Stimulated activated naive B cell treated with anti-CD40 and anti-IgM and Interleukin-4, amounts not matched to agents 10 μg/mL and 1 μg/mL and 100 μg/mL, for 72 hours (primary cell): ENCODE data around the gene BCO1.

Source experiments
- ATAC-seq, 2 donors: fragments of 150-1000 bp; cut with Tn5 transposase; replicated peaks; 2 replicates each; pipeline ENCODE4 v1.10.0; 2021; ENCODE audit warnings: moderate library complexity in 1 of 2
- DNase-seq: peaks from one replicate; pipeline ENCODE4 v3.0.0; 2021
- H3K27ac Mint-ChIP-seq: one replicate; pipeline ENCODE4 v1.8.0; 2022; ENCODE audit warnings: mild to moderate bottlenecking, mixed read lengths
- H3K27me3 Mint-ChIP-seq, 2 donors: one replicate each; pipeline ENCODE4 v1.8.0; 2022; ENCODE audit warnings: mixed read lengths in 2 of 2
- H3K36me3 Mint-ChIP-seq, 2 donors: one replicate each; pipeline ENCODE4 v1.8.0; 2022; ENCODE audit warnings: mixed read lengths in 2 of 2, mild to moderate bottlenecking in 1 of 2
- H3K4me1 Mint-ChIP-seq, 2 donors: one replicate each; pipeline ENCODE4 v1.8.0; 2022; ENCODE audit warnings: mixed read lengths in 2 of 2, mild to moderate bottlenecking in 1 of 2
- H3K4me3 Mint-ChIP-seq, 2 donors: one replicate each; pipeline ENCODE4 v1.8.0; 2022; ENCODE audit warnings: mild to moderate bottlenecking in 2 of 2, mixed read lengths in 2 of 2, moderate library complexity in 1 of 2
- H3K9me3 Mint-ChIP-seq, 2 donors: one replicate each; pipeline ENCODE4 v1.8.0; 2022; ENCODE audit warnings: mixed read lengths in 2 of 2, mild to moderate bottlenecking in 1 of 2

The BCO1 gene

GRCh38 chr16:81238296-81239011, at the start of gene BCO1:
Gene BCO1 (plus strand): TSS chr16:81238689. CDS start chr16:81238909, 220 bp downstream.
- H3K27ac Mint-ChIP-seq: no peak within 1 kb of the TSS
- ATAC-seq: no peak
- H3K27me3 Mint-ChIP-seq: peaks cover 0 to 6% of the 10 kb centered on the region in 2 donors
- H3K36me3 Mint-ChIP-seq: no peaks in the 10 kb centered on the region
- H3K4me3 Mint-ChIP-seq: peak within 1 kb of the TSS; percentile 9 to 44
- H3K4me1 Mint-ChIP-seq: peaks cover 6% of the 10 kb centered on the region in 2 donors
- no peaks in the 10 kb centered on the region for H3K9me3 Mint-ChIP-seq
- DNase-seq: no peak

GRCh38 chr16:81189100-81189664, 49.3 kb upstream of the BCO1 start:
- Mint-ChIP-seq H3K27me3 (peaks cover 13 to 21% of the 10 kb centered on the region in 2 donors), H3K9me3 (no peaks in the 10 kb centered on the region), H3K4me3 (no peak overlapping the region), H3K4me1 (no peaks in the 10 kb centered on the region), H3K36me3 (no peaks in the 10 kb centered on the region), H3K27ac (no peak overlapping the region)
- DNase-seq (no peak), ATAC-seq (no peak)

GRCh38 chr16:81190667-81191066, 47.8 kb upstream of the BCO1 start:
- Mint-ChIP-seq H3K27ac (no peak overlapping the region), H3K27me3 (peaks cover 13 to 30% of the 10 kb centered on the region in 2 donors), H3K4me3 (no peak overlapping the region), H3K36me3 (no peaks in the 10 kb centered on the region), H3K9me3 (no peaks in the 10 kb centered on the region), H3K4me1 (no peaks in the 10 kb centered on the region)
- no peak for DNase-seq
- no peak for ATAC-seq

- no peak for DNase-seq
- no peak overlapping the region for H3K27ac Mint-ChIP-seq
Measured at GRCh38 chr16:81195885-81196534, 42.5 kb upstream of the BCO1 start.

GRCh38 chr16:81198635-81199034, 39.9 kb upstream of the BCO1 start:
- no peak for ATAC-seq
- H3K36me3 Mint-ChIP-seq: no peaks in the 10 kb centered on the region
- no peak overlapping the region for H3K4me3 Mint-ChIP-seq
- no peaks in the 10 kb centered on the region for H3K4me1 Mint-ChIP-seq
- peaks cover 27 to 57% of the 10 kb centered on the region in 2 donors for H3K27me3 Mint-ChIP-seq
- no peaks in the 10 kb centered on the region for H3K9me3 Mint-ChIP-seq
- no peak for DNase-seq
- H3K27ac Mint-ChIP-seq: no peak overlapping the region

More at GRCh38 chr16:81195885-81196534, 42.5 kb upstream of the BCO1 start:
- Mint-ChIP-seq H3K4me1 (no peaks in the 10 kb centered on the region), H3K27me3 (peaks cover 27 to 54% of the 10 kb centered on the region in 2 donors), H3K36me3 (no peaks in the 10 kb centered on the region), H3K9me3 (no peaks in the 10 kb centered on the region), H3K4me3 (no peak overlapping the region)
- ATAC-seq: no peak

GRCh38 chr16:81201267-81201666, 37.2 kb upstream of the BCO1 start:
- DNase-seq: no peak
- Mint-ChIP-seq H3K27me3 (peaks cover 21 to 49% of the 10 kb centered on the region in 2 donors), H3K4me1 (peaks cover 0 to 7% of the 10 kb centered on the region in 2 donors), H3K9me3 (no peaks in the 10 kb centered on the region), H3K36me3 (no peaks in the 10 kb centered on the region), H3K27ac (no peak overlapping the region), H3K4me3 (no peak overlapping the region)
- ATAC-seq: no peak

GRCh38 chr16:81204798-81205680, 33.5 kb upstream of the BCO1 start:
- no peak for DNase-seq
- H3K27me3 Mint-ChIP-seq: peaks cover 4 to 40% of the 10 kb centered on the region in 2 donors
- H3K4me1 Mint-ChIP-seq: peaks cover 0 to 7% of the 10 kb centered on the region in 2 donors
- no peaks in the 10 kb centered on the region for H3K36me3 Mint-ChIP-seq
- H3K27ac Mint-ChIP-seq: no peak overlapping the region
- H3K4me3 Mint-ChIP-seq: no peak overlapping the region
- H3K9me3 Mint-ChIP-seq: no peaks in the 10 kb centered on the region
- peak; percentile 34 to 36 for ATAC-seq

GRCh38 chr16:81207076-81207475, 31.4 kb upstream of the BCO1 start:
- Mint-ChIP-seq H3K4me3 (no peak overlapping the region), H3K4me1 (peaks cover 0 to 7% of the 10 kb centered on the region in 2 donors), H3K27me3 (peaks cover 10 to 56% of the 10 kb centered on the region in 2 donors), H3K9me3 (no peaks in the 10 kb centered on the region), H3K36me3 (no peaks in the 10 kb centered on the region), H3K27ac (no peak overlapping the region)
- ATAC-seq (no peak), DNase-seq (no peak)

GRCh38 chr16:81210807-81211206, 27.7 kb upstream of the BCO1 start:
- Mint-ChIP-seq H3K36me3 (no peaks in the 10 kb centered on the region), H3K27ac (no peak overlapping the region), H3K9me3 (no peaks in the 10 kb centered on the region), H3K4me3 (no peak overlapping the region), H3K4me1 (peaks cover 0 to 1% of the 10 kb centered on the region in 2 donors), H3K27me3 (peaks cover 18 to 43% of the 10 kb centered on the region in 2 donors)
- ATAC-seq (no peak), DNase-seq (no peak)

- H3K9me3 Mint-ChIP-seq: no peaks in the 10 kb centered on the region
- peaks cover 0 to 2% of the 10 kb centered on the region in 2 donors for H3K4me1 Mint-ChIP-seq
- DNase-seq (no peak), ATAC-seq (no peak)
- H3K27me3 Mint-ChIP-seq: peaks cover 24 to 40% of the 10 kb centered on the region in 2 donors
- no peak overlapping the region for H3K27ac Mint-ChIP-seq
- no peak overlapping the region for H3K4me3 Mint-ChIP-seq
- H3K36me3 Mint-ChIP-seq: no peaks in the 10 kb centered on the region
Measured at GRCh38 chr16:81212830-81213465, 25.5 kb upstream of the BCO1 start.

- Mint-ChIP-seq H3K27ac (no peak overlapping the region), H3K4me3 (no peak overlapping the region), H3K36me3 (no peaks in the 10 kb centered on the region), H3K4me1 (peaks cover 0 to 2% of the 10 kb centered on the region in 2 donors), H3K9me3 (no peaks in the 10 kb centered on the region), H3K27me3 (peaks cover 24 to 26% of the 10 kb centered on the region in 2 donors)
- DNase-seq: no peak
- peak in 1 of 2 donors; percentile 49 for ATAC-seq
Measured at GRCh38 chr16:81214745-81215166, 23.7 kb upstream of the BCO1 start.

- no peak overlapping the region for H3K27ac Mint-ChIP-seq
- peaks cover 0 to 2% of the 10 kb centered on the region in 2 donors for H3K4me1 Mint-ChIP-seq
Measured at GRCh38 chr16:81216114-81216513, 22.4 kb upstream of the BCO1 start.

GRCh38 chr16:81216706-81217105, 21.8 kb upstream of the BCO1 start:
- no peak overlapping the region for H3K4me3 Mint-ChIP-seq
- H3K36me3 Mint-ChIP-seq: no peaks in the 10 kb centered on the region
- no peaks in the 10 kb centered on the region for H3K9me3 Mint-ChIP-seq
- no peak for ATAC-seq
- DNase-seq: no peak
- H3K4me1 Mint-ChIP-seq: peaks cover 0 to 2% of the 10 kb centered on the region in 2 donors
- H3K27me3 Mint-ChIP-seq: peaks cover 16 to 18% of the 10 kb centered on the region in 2 donors
- no peak overlapping the region for H3K27ac Mint-ChIP-seq

More at GRCh38 chr16:81216114-81216513, 22.4 kb upstream of the BCO1 start:
- ATAC-seq (no peak), DNase-seq (no peak)
- Mint-ChIP-seq H3K4me3 (no peak overlapping the region), H3K27me3 (peaks cover 21 to 23% of the 10 kb centered on the region in 2 donors), H3K9me3 (no peaks in the 10 kb centered on the region), H3K36me3 (no peaks in the 10 kb centered on the region)
